Left hindlimb (tissue), 1 donor: ENCODE data around the gene SFXN5.
"Not testable (repeated sequence)": the region's sequence is repeated elsewhere in the genome, so short reads cannot be mapped to it uniquely, and the experiment has no call there.

ENCODE experiments used
- DNase-seq: peaks from one replicate; pipeline ENCODE4 v3.0.0-alpha.2; 2018

SFXN5 gene

GRCh38 chr2:73078457-73079411 lies 7.2 kb upstream of the SFXN5 start:
- no peak for DNase-seq

GRCh38 chr2:73077424-73077795 lies 5.9 kb upstream of the SFXN5 start:
- no peak for DNase-seq

GRCh38 chr2:73076701-73077423 lies 5.3 kb upstream of the SFXN5 start:
- no peak for DNase-seq

- no peak for DNase-seq
Measured at GRCh38 chr2:73075477-73076373, 4.2 kb upstream of the SFXN5 start.

- DNase-seq: no peak
Measured at GRCh38 chr2:73074110-73075069, 2.9 kb upstream of the SFXN5 start.

- no peak for DNase-seq
Measured at GRCh38 chr2:73072416-73072815, 904 bp upstream of the SFXN5 start.

GRCh38 chr2:73072129-73072395 lies 550 bp upstream of the SFXN5 start:
- DNase-seq: no peak

GRCh38 chr2:73070643-73071359 lies 711 bp downstream of the SFXN5 start:
- DNase-seq: no peak

GRCh38 chr2:73069855-73070642 lies 1.5 kb downstream of the SFXN5 start:
- DNase-seq: no peak

- DNase-seq: no peak
Measured at GRCh38 chr2:73069041-73069854, 2.3 kb downstream of the SFXN5 start.

GRCh38 chr2:73068147-73068546 lies 3.4 kb downstream of the SFXN5 start:
- DNase-seq: no peak

- no peak for DNase-seq
Measured at GRCh38 chr2:73067043-73067442, 4.5 kb downstream of the SFXN5 start.

- not testable (repeated sequence) for DNase-seq
Measured at GRCh38 chr2:73065070-73065469, 6.4 kb downstream of the SFXN5 start.

GRCh38 chr2:73063909-73064875 lies 7.3 kb downstream of the SFXN5 start:
- no peak for DNase-seq

GRCh38 chr2:73063472-73063871 lies 8.0 kb downstream of the SFXN5 start:
- DNase-seq: no peak

- DNase-seq: no peak
Measured at GRCh38 chr2:73059106-73059505, 12.4 kb downstream of the SFXN5 start.

GRCh38 chr2:73054980-73055379 lies 16.5 kb downstream of the SFXN5 start:
- DNase-seq: no peak
